Loucy (cell line): ENCODE results near the gene LARP4B.

ENCODE experiments used
- CTCF ChIP-seq: fragments of 200-600 bp; sonication (generic); conservative IDR thresholded peaks from 2 replicates; pipeline ENCODE4 v1.5.1; 2014; ENCODE audit warnings: mild to moderate bottlenecking, antibody characterized with exemption, low read length
- EZH2phosphoT487 ChIP-seq: fragments of 200-600 bp; IDR thresholded peaks from 2 replicates; pipeline ENCODE4 v1.6.1; 2018; ENCODE audit warnings: antibody characterized with exemption, mild to moderate bottlenecking, moderate library complexity, borderline replicate concordance

- TF ChIP-seq CTCF (no peak), EZH2phosphoT487 (no peak)
These were observed 76.4 kb downstream of the LARP4B start for GRCh38 chr10:855079-855478.
